Measurements from ENCODE around the gene MARCHF3.

DNA sequence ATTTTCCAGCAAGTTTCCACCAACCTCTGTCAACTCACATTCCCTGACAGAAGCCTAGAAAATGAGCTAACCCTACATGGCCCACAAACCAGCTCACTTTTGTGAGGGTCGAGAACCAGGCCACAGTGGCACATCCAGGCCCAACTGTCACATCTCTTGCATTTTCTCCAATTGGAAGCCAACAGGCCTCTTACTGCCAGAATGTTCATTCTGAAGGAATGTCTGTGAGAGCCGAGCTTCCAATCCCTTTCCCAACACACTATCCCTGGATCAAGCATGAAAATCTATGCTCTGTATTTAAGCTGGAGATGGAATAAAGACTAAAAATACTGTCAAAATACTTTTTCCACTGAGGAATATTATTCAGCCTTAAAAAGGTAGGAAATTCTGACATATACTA, 20.0 kb downstream of the MARCHF3 start:
- TF ChIP-seq POLR2A (IDR thresholded peaks at IDR 0.05; ENCODE audit: low read depth) (no peak), EP300 (IDR thresholded peaks at IDR 0.05) (no peak)

Measured in esophagus muscularis mucosa (tissue), 2 donors.